Neural progenitor cell (in vitro differentiated cells): ENCODE measurements around the gene RAD51AP2. TPM values are rescaled to one million over a fixed set of nuclear protein-coding genes. Genes with fewer than 3 reads are reported as not detected.
"Not testable (repeated sequence)": the region's sequence is repeated elsewhere in the genome, so short reads cannot be mapped to it uniquely, and the experiment has no call there.

Experiments used
- DNase-seq: peaks from one replicate; pipeline ENCODE4 v3.0.0-alpha.2; 2016; ENCODE audit warnings: low spot score
- H2AFZ ChIP-seq: fragments of 200-600 bp; sonication (generic); replicated peaks from 2 replicates; pipeline ENCODE4 v1.6.1; 2016; ENCODE audit warnings: antibody characterized with exemption
- H3F3A ChIP-seq: fragments of 200-600 bp; sonication (generic); 2 replicates; pipeline ENCODE4 v1.6.1; 2016; ENCODE audit warnings: antibody characterized with exemption, low read depth
- H3K27ac ChIP-seq: fragments of 200-600 bp; sonication (generic); 2 replicates; pipeline ENCODE4 v1.5.1; 2016; ENCODE audit warnings: mild to moderate bottlenecking
- H3K27me3 ChIP-seq: fragments of 200-600 bp; sonication (generic); 2 replicates; pipeline ENCODE4 v1.6.1; 2016; ENCODE audit warnings: mild to moderate bottlenecking, moderate library complexity
- H3K36me3 ChIP-seq: fragments of 200-600 bp; sonication (generic); 2 replicates; pipeline ENCODE4 v1.5.1; 2016
- H3K4me1 ChIP-seq: fragments of 200-600 bp; sonication (generic); 2 replicates; pipeline ENCODE4 v1.6.1; 2016; ENCODE audit warnings: mixed run types
- H3K4me2 ChIP-seq: fragments of 200-600 bp; sonication (generic); 2 replicates; pipeline ENCODE4 v1.6.1; 2016
- H3K4me3 ChIP-seq: fragments of 200-600 bp; sonication (generic); 2 replicates; pipeline ENCODE4 v1.5.1; 2016
- H3K79me2 ChIP-seq: fragments of 200-600 bp; sonication (generic); 2 replicates; pipeline ENCODE4 v1.6.1; 2016; ENCODE audit warnings: low read depth
- H3K9ac ChIP-seq: fragments of 200-600 bp; sonication (generic); 2 replicates; pipeline ENCODE4 v1.6.1; 2016
- H3K9me3 ChIP-seq: fragments of 200-600 bp; sonication (generic); 2 replicates; pipeline ENCODE4 v1.5.1; 2016; ENCODE audit warnings: low read depth
- H4K20me1 ChIP-seq: fragments of 200-600 bp; sonication (generic); 2 replicates; pipeline ENCODE4 v1.6.1; 2016; ENCODE audit warnings: low read depth
- H3K27ac Mint-ChIP-seq: 3 replicates; pipeline ENCODE4 v1.8.0; 2021; ENCODE audit warnings: mixed read lengths
- H3K27me3 Mint-ChIP-seq: 2 replicates; pipeline ENCODE4 v1.8.0; 2022; ENCODE audit warnings: low read depth, mild to moderate bottlenecking, inconsistent platforms, moderate library complexity, mixed read lengths; ENCODE audit not compliant: insufficient read depth
- H3K36me3 Mint-ChIP-seq: 3 replicates; pipeline ENCODE4 v1.8.0; 2021; ENCODE audit warnings: mixed read lengths
- H3K4me1 Mint-ChIP-seq: 3 replicates; pipeline ENCODE4 v1.8.0; 2021; ENCODE audit warnings: mixed read lengths
- H3K4me3 Mint-ChIP-seq: 3 replicates; pipeline ENCODE4 v1.8.0; 2021; ENCODE audit warnings: mild to moderate bottlenecking, moderate library complexity, mixed read lengths
- H3K9me3 Mint-ChIP-seq: 3 replicates; pipeline ENCODE4 v1.8.0; 2020; ENCODE audit warnings: mixed read lengths
- EZH2 ChIP-seq: fragments of 200-600 bp; sonication (generic); IDR thresholded peaks from 2 replicates; pipeline ENCODE4 v1.6.1; 2017; ENCODE audit warnings: antibody characterized with exemption, mild to moderate bottlenecking, moderate library complexity
- EZH2phosphoT487 ChIP-seq: fragments of 200-600 bp; sonication (generic); IDR thresholded peaks from 2 replicates; pipeline ENCODE4 v1.6.1; 2017; ENCODE audit warnings: antibody characterized with exemption
- total RNA-seq: library from RNA; depleted of rRNA; stranded (reverse); fragments of >200 nt; gene quantifications from 2 replicates; pipeline ENCODE4 v1.2.3, GENCODE V29; 2015; ENCODE audit warnings: low replicate concordance
- TF ChIP-seq, protein P1 (sequence below): fragments of 200-600 bp; sonication (generic); IDR thresholded peaks from 2 replicates; pipeline ENCODE4 v1.5.1; 2017; ENCODE audit warnings: antibody characterized with exemption, mild to moderate bottlenecking

The RAD51AP2 gene
- total RNA-seq, 1 donor from 2014 or later: 1.2 TPM

DNA sequence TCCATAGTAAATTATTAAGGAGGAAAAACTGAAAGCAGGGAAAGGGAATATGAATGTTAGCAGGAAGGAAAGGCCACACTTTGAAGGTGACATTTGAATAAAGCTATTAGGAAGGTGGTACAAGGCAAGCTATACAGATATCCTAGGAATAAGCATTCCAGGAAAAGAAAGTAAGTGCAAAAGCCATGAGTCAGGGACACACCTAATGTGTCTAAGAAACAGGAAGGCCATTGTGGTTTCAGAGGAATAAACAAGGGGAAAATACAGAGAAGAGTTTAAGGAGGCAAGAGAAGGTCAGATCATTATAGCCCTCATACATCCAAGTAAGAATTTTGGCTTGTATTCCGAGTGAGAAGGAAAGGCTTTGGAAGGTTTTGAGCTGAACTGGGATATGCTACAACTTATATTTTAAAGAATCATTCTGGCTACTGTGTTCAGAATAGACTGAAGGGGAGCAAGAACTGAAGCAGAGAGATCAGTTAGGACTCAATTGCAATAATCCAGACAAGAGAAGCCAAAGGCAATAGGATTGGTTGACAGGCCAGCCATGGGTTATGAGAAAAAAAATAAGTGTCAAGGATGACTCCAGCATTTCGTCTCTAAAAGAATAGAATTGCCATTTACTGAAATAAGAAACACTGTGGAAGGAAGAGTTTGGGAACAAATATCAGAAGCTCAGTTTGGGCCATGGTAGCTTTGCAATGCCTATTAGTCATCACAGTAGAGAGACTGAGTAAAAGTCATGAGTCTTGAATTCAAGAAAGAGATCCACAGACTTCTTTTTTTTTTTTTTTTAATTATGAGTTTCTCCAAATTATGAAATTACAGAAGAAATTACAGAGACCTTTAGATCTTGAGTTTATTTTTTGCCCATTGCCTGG is 11.3 kb downstream of the RAD51AP2 start:
- Histone ChIP-seq H3K9me3 (no peaks in the 10 kb centered on the region), H3F3A (no peaks in the 10 kb centered on the region), H3K9ac (no peak overlapping the region), H2AFZ (peak overlapping the region; percentile 26), H3K36me3 (no peaks in the 10 kb centered on the region), H3K79me2 (no peaks in the 10 kb centered on the region), H4K20me1 (no peaks in the 10 kb centered on the region), H3K4me2 (no peak overlapping the region), H3K27me3 (no peaks in the 10 kb centered on the region), H3K4me3 (no peak overlapping the region), H3K4me1 (no peaks in the 10 kb centered on the region), H3K27ac (no peak overlapping the region)
- Mint-ChIP-seq H3K27me3 (peaks cover 3% of the 10 kb centered on the region), H3K4me3 (no peak overlapping the region), H3K27ac (no peak overlapping the region), H3K36me3 (no peaks in the 10 kb centered on the region), H3K4me1 (no peaks in the 10 kb centered on the region), H3K9me3 (no peaks in the 10 kb centered on the region)
- no peak for DNase-seq
- TF ChIP-seq, protein P1, sequence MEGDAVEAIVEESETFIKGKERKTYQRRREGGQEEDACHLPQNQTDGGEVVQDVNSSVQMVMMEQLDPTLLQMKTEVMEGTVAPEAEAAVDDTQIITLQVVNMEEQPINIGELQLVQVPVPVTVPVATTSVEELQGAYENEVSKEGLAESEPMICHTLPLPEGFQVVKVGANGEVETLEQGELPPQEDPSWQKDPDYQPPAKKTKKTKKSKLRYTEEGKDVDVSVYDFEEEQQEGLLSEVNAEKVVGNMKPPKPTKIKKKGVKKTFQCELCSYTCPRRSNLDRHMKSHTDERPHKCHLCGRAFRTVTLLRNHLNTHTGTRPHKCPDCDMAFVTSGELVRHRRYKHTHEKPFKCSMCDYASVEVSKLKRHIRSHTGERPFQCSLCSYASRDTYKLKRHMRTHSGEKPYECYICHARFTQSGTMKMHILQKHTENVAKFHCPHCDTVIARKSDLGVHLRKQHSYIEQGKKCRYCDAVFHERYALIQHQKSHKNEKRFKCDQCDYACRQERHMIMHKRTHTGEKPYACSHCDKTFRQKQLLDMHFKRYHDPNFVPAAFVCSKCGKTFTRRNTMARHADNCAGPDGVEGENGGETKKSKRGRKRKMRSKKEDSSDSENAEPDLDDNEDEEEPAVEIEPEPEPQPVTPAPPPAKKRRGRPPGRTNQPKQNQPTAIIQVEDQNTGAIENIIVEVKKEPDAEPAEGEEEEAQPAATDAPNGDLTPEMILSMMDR: no peak
- TF ChIP-seq EZH2 (no peak), EZH2phosphoT487 (no peak)

- Mint-ChIP-seq H3K4me1 (no peaks in the 10 kb centered on the region), H3K27ac (no peak overlapping the region), H3K36me3 (no peaks in the 10 kb centered on the region), H3K27me3 (no peaks in the 10 kb centered on the region), H3K9me3 (no peaks in the 10 kb centered on the region), H3K4me3 (no peak overlapping the region)
- Histone ChIP-seq H3K27ac (no peak overlapping the region), H3K4me3 (no peak overlapping the region), H3F3A (no peaks in the 10 kb centered on the region), H3K36me3 (no peaks in the 10 kb centered on the region), H4K20me1 (no peaks in the 10 kb centered on the region), H3K27me3 (no peaks in the 10 kb centered on the region), H3K9ac (no peak overlapping the region), H3K9me3 (no peaks in the 10 kb centered on the region), H2AFZ (no peak overlapping the region), H3K4me2 (no peak overlapping the region), H3K4me1 (no peaks in the 10 kb centered on the region), H3K79me2 (no peaks in the 10 kb centered on the region)
- TF ChIP-seq EZH2phosphoT487: no peak
- TF ChIP-seq, protein P1: no peak
- TF ChIP-seq EZH2: no peak
- no peak for DNase-seq
Measured at GRCh38 chr2:17497718-17498117, 20.5 kb downstream of the RAD51AP2 start.

DNA sequence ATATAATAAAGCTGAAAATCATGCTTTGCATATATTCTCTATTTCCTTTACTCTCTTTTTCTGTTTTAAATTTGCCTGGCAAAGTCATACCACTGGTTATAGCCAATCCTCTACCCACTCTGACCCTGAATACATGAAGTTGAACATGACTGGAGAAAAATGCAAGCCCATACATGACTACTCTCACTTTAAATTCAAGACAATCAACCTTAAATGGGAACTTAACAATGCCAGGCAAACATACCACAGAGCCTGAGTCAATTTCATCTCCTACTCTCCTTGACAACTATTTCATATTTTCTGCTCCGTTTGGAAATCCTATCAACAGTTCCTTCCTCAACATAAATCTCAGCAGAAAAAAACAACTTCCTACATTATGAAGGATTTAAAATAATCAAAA is 22.6 kb downstream of the RAD51AP2 start:
- no peaks in the 10 kb centered on the region for H3K36me3 ChIP-seq
- no peaks in the 10 kb centered on the region for H3K79me2 ChIP-seq
- Mint-ChIP-seq H3K4me3 (no peak overlapping the region), H3K9me3 (no peaks in the 10 kb centered on the region), H3K36me3 (no peaks in the 10 kb centered on the region), H3K27me3 (no peaks in the 10 kb centered on the region), H3K27ac (no peak overlapping the region), H3K4me1 (no peaks in the 10 kb centered on the region)
- no peak overlapping the region for H3K27ac ChIP-seq
- no peak overlapping the region for H3K9ac ChIP-seq
- no peak overlapping the region for H3K4me2 ChIP-seq
- H4K20me1 ChIP-seq: no peaks in the 10 kb centered on the region
- no peaks in the 10 kb centered on the region for H3F3A ChIP-seq
- no peaks in the 10 kb centered on the region for H3K27me3 ChIP-seq
- no peak overlapping the region for H2AFZ ChIP-seq
- no peak for DNase-seq
- no peaks in the 10 kb centered on the region for H3K4me1 ChIP-seq
- H3K4me3 ChIP-seq: no peak overlapping the region
- H3K9me3 ChIP-seq: no peaks in the 10 kb centered on the region
- no peak for TF ChIP-seq EZH2phosphoT487
- TF ChIP-seq EZH2: no peak
- TF ChIP-seq, protein P1: no peak

GRCh38 chr2:17490165-17490564 is 28.1 kb downstream of the RAD51AP2 start:
- H3K27ac Mint-ChIP-seq, DNase-seq, H3K9me3 Mint-ChIP-seq, H3K4me1 Mint-ChIP-seq, H3K36me3 ChIP-seq, H3F3A ChIP-seq, H3K36me3 Mint-ChIP-seq, H3K27me3 ChIP-seq, H3K4me3 ChIP-seq, H3K9ac ChIP-seq, H3K27me3 Mint-ChIP-seq, H3K27ac ChIP-seq, H3K4me1 ChIP-seq, H3K79me2 ChIP-seq, H4K20me1 ChIP-seq, H2AFZ ChIP-seq, H3K4me2 ChIP-seq, H3K9me3 ChIP-seq, H3K4me3 Mint-ChIP-seq: not testable (repeated sequence)

- not testable (repeated sequence) for H3K27ac ChIP-seq, H4K20me1 ChIP-seq, H3K36me3 Mint-ChIP-seq, H3K4me3 Mint-ChIP-seq, H3K4me3 ChIP-seq, H3K36me3 ChIP-seq, H3K27me3 ChIP-seq, H3F3A ChIP-seq, H3K9me3 Mint-ChIP-seq, DNase-seq, H3K4me1 ChIP-seq, H3K79me2 ChIP-seq, H2AFZ ChIP-seq, H3K9ac ChIP-seq, H3K4me2 ChIP-seq, H3K27ac Mint-ChIP-seq, H3K9me3 ChIP-seq, H3K4me1 Mint-ChIP-seq, H3K27me3 Mint-ChIP-seq
Measured at GRCh38 chr2:17488610-17489009, 29.6 kb downstream of the RAD51AP2 start.
